PC-3 (cell line): Measurements from ENCODE around the gene BNIP3. TPM values are rescaled to one million over a fixed set of nuclear protein-coding genes. Genes with fewer than 3 reads are reported as not detected.
A peak's percentile ranks its signal among the peaks of the same experiment; 100 is the strongest.

Experiments
- ATAC-seq: fragments of 200-7000 bp; cut with Tn5 transposase; 2 replicates; pipeline ENCODE4 v1.9.1; 2020; ENCODE audit warnings: mild to moderate bottlenecking, moderate library complexity
- BruUV-seq: library from RNA; stranded (reverse); fragments of 400-500 nt; replicated peaks from 2 replicates; lab custom pipeline; 2021; lab: Mats Ljungman, UMichigan
- CTCF ChIA-PET: fragments of 300-600 bp; sonication (Branson Sonifier 250); formaldehyde crosslinking; loops from one replicate; lab custom pipeline; 2022; ENCODE audit warnings: antibody characterized with exemption; lab: Charles Lee
- POLR2A ChIA-PET: fragments of 300-600 bp; sonication (Branson Sonifier 250); formaldehyde crosslinking; loops from one replicate; lab custom pipeline; 2022; ENCODE audit warnings: antibody characterized with exemption; ENCODE audit not compliant: unreplicated experiment; lab: Charles Lee
- DNase-seq: peaks from one replicate; pipeline ENCODE4 v3.0.0-alpha.2; 2015
- H2AFZ ChIP-seq: fragments of 300-600 bp; sonication (generic); 2 replicates; pipeline ENCODE4 v1.6.0; 2016; ENCODE audit warnings: antibody characterized with exemption, low read length
- H3F3A ChIP-seq: fragments of 300-600 bp; sonication (generic); one replicate; pipeline ENCODE4 v1.6.0; 2017; ENCODE audit warnings: antibody characterized with exemption, low read length, control low read depth, mild to moderate bottlenecking; ENCODE audit not compliant: unreplicated experiment
- H3K27ac ChIP-seq: fragments of 300-600 bp; sonication (generic); 2 replicates; pipeline ENCODE4 v1.5.1; 2016; ENCODE audit warnings: mild to moderate bottlenecking, low read length
- H3K27me3 ChIP-seq: fragments of 300-600 bp; sonication (generic); 2 replicates; pipeline ENCODE4 v1.6.1; 2016; ENCODE audit warnings: low read length, mixed read lengths
- H3K36me3 ChIP-seq: fragments of 300-600 bp; sonication (generic); 2 replicates; pipeline ENCODE4 v1.6.1; 2016; ENCODE audit warnings: low read depth, mixed run types, low read length, mixed read lengths
- H3K4me1 ChIP-seq: fragments of 300-600 bp; sonication (generic); 2 replicates; pipeline ENCODE4 v1.5.1; 2016; ENCODE audit warnings: low read length; ENCODE audit not compliant: insufficient read depth
- H3K4me2 ChIP-seq: fragments of 300-600 bp; sonication (generic); 2 replicates; pipeline ENCODE4 v1.6.0; 2016; ENCODE audit warnings: low read length
- H3K4me3 ChIP-seq: fragments of 300-600 bp; sonication (generic); 2 replicates; pipeline ENCODE4 v1.5.1; 2016; ENCODE audit warnings: mild to moderate bottlenecking, low read length, mixed read lengths
- H3K79me2 ChIP-seq: fragments of 300-600 bp; sonication (generic); 2 replicates; pipeline ENCODE4 v1.6.1; 2017; ENCODE audit warnings: low read length, mixed read lengths
- H3K9ac ChIP-seq: fragments of 300-600 bp; sonication (generic); 2 replicates; pipeline ENCODE4 v1.6.0; 2016; ENCODE audit warnings: mild to moderate bottlenecking, low read length
- H3K9me2 ChIP-seq: fragments of 300-600 bp; sonication (generic); replicated peaks from 2 replicates; pipeline ENCODE4 v1.6.1; 2016; ENCODE audit warnings: mixed run types, low read length, mixed read lengths
- H3K9me3 ChIP-seq: fragments of 300-600 bp; sonication (generic); 2 replicates; pipeline ENCODE4 v1.6.1; 2016; ENCODE audit warnings: low read length, mixed read lengths
- H4K20me1 ChIP-seq: fragments of 300-600 bp; sonication (generic); 2 replicates; pipeline ENCODE4 v1.6.1; 2016; ENCODE audit warnings: low read length, mixed read lengths
- CTCF ChIP-seq: fragments of 300-600 bp; sonication (generic); conservative IDR thresholded peaks from 2 replicates; pipeline ENCODE4 v1.5.1; 2017; ENCODE audit warnings: antibody characterized with exemption, low read depth, mild to moderate bottlenecking, low read length
- EZH2 ChIP-seq: fragments of 300-600 bp; sonication (generic); IDR thresholded peaks from one replicate; pipeline ENCODE4 v1.6.1; 2017; ENCODE audit warnings: antibody characterized with exemption, mild to moderate bottlenecking, low read length; ENCODE audit not compliant: unreplicated experiment
- EZH2phosphoT487 ChIP-seq: fragments of 300-600 bp; sonication (generic); IDR thresholded peaks from 2 replicates; pipeline ENCODE4 v1.6.1; 2018; ENCODE audit warnings: mild to moderate bottlenecking, antibody characterized with exemption, low read length, borderline replicate concordance
- intact Hi-C: fragments of 100-400 bp; cut with micrococcal nuclease; formaldehyde crosslinking; loops from 2 replicates; pipeline ENCODE4 v1.9.0; 2023
- total RNA-seq: library from RNA; depleted of rRNA; stranded (reverse); fragments of >200 nt; gene quantifications from 2 replicates; pipeline ENCODE4 v1.2.3, GENCODE V29; 2014

The BNIP3 gene
- total RNA-seq, 1 experiment from 2014 or later: 225 TPM

DNA sequence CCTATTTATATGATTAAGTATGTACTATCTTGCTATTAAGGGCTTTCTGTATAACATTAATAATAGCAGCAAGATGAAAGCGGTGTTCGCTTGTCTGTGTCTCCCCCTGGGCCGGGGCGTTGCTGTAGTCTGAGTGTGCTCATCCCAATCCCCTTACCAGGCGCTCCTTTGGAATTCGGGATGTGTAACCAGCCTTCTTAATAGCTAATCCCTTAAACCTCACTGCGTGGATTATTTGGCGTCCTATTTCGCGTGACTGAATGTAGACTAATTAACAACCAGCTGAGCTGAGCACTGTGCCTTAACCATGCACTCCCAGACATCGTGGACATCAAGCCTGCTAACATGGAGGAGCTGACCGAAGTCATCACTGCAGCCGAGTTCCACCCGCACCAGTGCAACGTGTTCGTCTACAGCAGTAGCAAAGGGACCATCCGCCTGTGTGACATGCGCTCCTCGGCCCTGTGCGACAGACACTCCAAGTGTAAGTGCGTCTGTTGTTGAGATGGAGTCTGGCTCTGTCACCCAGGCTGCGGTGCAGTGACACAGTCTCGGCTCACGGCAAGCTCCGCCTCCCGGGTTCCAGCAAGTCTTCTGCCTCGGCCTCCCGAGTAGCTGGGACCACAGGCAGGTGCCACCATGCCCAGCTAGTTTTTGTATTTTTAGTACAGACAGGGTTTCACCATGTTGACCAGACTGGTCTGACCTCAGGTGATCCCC, 36.6 kb downstream of the BNIP3 start:
- ATAC-seq (no peak), DNase-seq (no peak)
- Histone ChIP-seq H3K27me3 (no peaks in the 10 kb centered on the region), H2AFZ (no peak overlapping the region), H3K79me2 (peaks cover 11% of the 10 kb centered on the region; the same call in 1 of the 2 replicates), H3K9ac (no peak overlapping the region), H3K9me2 (no peaks in the 10 kb centered on the region), H3K4me1 (peaks cover 48% of the 10 kb centered on the region), H3K36me3 (peaks cover 28% of the 10 kb centered on the region), H3K4me3 (no peak overlapping the region; the same call in 1 of the 2 replicates), H3K27ac (peak overlapping the region; percentile 83), H3K4me2 (peak overlapping the region; percentile 81; the same call in 1 of the 2 replicates), H3F3A (peaks cover 8% of the 10 kb centered on the region), H4K20me1 (0 out of 2 replicates have a peak, but pooled peaks cover 5% of the 10 kb centered on the region), H3K9me3 (no peaks in the 10 kb centered on the region)
- ChIA-PET CTCF (interaction anchor here (0.7 kb wide), 1 partner anchor 59 kb away, joined by 4 read pairs; no protein-coding TSS in a partner anchor), POLR2A (interaction anchor here (0.7 kb wide), 1 partner anchor 9 kb away, joined by 3 read pairs; no protein-coding TSS in a partner anchor)
- intact Hi-C loops: loop anchor here (5.0 kb wide), 1 partner anchor 43 kb away; the partner anchor contains the start of gene PPP2R2D
- TF ChIP-seq EZH2: no peak
- TF ChIP-seq EZH2phosphoT487: no peak
- BruUV-seq: no TSS peak

- intact Hi-C loops: no loop called here
- peaks cover 8% of the 10 kb centered on the region for H3F3A ChIP-seq
- no TSS peak for BruUV-seq
- peaks cover 11% of the 10 kb centered on the region; the same call in 1 of the 2 replicates for H3K79me2 ChIP-seq
- peaks cover 48% of the 10 kb centered on the region for H3K4me1 ChIP-seq
- ChIA-PET POLR2A (no interaction called here), CTCF (interaction anchor here (0.7 kb wide), 1 partner anchor 59 kb away, joined by 4 read pairs; no protein-coding TSS in a partner anchor)
- H3K4me2 ChIP-seq: no peak overlapping the region
- 0 out of 2 replicates have a peak, but pooled peaks cover 5% of the 10 kb centered on the region for H4K20me1 ChIP-seq
- TF ChIP-seq CTCF: no peak
- TF ChIP-seq EZH2: no peak
- no peak for TF ChIP-seq EZH2phosphoT487
- no peaks in the 10 kb centered on the region for H3K9me2 ChIP-seq
- H3K4me3 ChIP-seq: no peak overlapping the region
- no peak overlapping the region for H3K27ac ChIP-seq
- no peaks in the 10 kb centered on the region for H3K27me3 ChIP-seq
- H3K9ac ChIP-seq: no peak overlapping the region
- no peaks in the 10 kb centered on the region for H3K9me3 ChIP-seq
- DNase-seq: no peak
- no peak overlapping the region for H2AFZ ChIP-seq
- H3K36me3 ChIP-seq: peaks cover 24% of the 10 kb centered on the region
- no peak for ATAC-seq
These were observed 37.3 kb downstream of the BNIP3 start for GRCh38 chr10:131944412-131944811.

DNA sequence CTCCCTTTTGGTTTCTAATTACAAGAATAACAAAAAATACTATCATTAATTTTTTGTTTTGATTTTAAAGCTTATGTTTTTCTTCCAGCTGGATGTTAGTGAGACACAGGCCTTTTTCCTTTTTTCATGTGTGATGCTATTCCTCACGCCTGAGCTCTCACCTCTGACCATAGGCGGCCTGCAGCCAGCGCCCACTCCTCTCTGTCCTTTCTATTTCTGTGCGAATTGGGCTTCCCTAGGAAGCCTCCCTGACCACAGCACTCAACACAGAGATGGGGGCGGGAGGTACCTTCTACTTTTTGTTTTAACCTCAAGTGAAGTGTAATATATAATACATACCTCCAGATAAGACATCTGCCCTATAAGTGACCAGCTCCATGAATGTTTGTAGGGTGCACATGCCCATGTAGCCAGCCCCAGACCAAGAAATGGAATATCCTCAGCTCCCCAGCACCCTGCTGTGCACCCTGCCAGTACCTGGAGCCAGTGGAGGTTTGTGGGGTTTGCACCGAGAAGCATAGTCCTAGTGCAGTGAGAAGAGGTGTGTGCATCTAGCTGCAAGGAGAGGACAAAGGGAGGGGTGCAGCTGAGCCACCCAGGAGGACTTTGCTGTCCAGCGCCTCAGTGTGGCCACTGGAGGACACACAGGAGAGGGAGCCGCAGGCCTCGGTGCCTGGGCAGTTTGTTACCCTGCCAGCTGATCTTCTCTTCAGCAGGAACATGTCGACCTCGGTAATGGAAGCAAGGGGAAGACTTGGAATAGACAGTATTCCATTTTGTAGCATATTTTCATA, 38.5 kb downstream of the BNIP3 start:
- 0 out of 2 replicates have a peak, but pooled peaks cover 5% of the 10 kb centered on the region for H4K20me1 ChIP-seq
- H3K36me3 ChIP-seq: peaks cover 13% of the 10 kb centered on the region; the same call in 1 of the 2 replicates
- intact Hi-C loops: no loop called here
- H3K4me1 ChIP-seq: peaks cover 43% of the 10 kb centered on the region
- H3K9me2 ChIP-seq: no peaks in the 10 kb centered on the region
- no TSS peak for BruUV-seq
- no peak overlapping the region for H3K9ac ChIP-seq
- TF ChIP-seq CTCF (peak; percentile 60), EZH2 (no peak), EZH2phosphoT487 (no peak)
- H3K27ac ChIP-seq: no peak overlapping the region
- H3K9me3 ChIP-seq: no peaks in the 10 kb centered on the region
- ChIA-PET POLR2A (no interaction called here), CTCF (interaction anchor here (1.7 kb wide), 1 partner anchor 58 kb away, joined by 13 read pairs; no protein-coding TSS in a partner anchor)
- H2AFZ ChIP-seq: no peak overlapping the region
- H3K79me2 ChIP-seq: peaks cover 11% of the 10 kb centered on the region; the same call in 1 of the 2 replicates
- H3K4me3 ChIP-seq: no peak overlapping the region
- ATAC-seq (no peak), DNase-seq (peak; percentile 20)
- H3K4me2 ChIP-seq: no peak overlapping the region
- H3K27me3 ChIP-seq: no peaks in the 10 kb centered on the region
- peaks cover 8% of the 10 kb centered on the region for H3F3A ChIP-seq
